MM.1S (cell line): Measurements from ENCODE around the gene WDR48.

Experiments
- EZH2 ChIP-seq: fragments of 300-600 bp; sonication (generic); optimal IDR thresholded peaks from 2 replicates; pipeline ENCODE3; 2017; ENCODE audit warnings: low read depth, mild to moderate bottlenecking, antibody characterized with exemption, low read length, mixed read lengths
- EZH2phosphoT487 ChIP-seq: fragments of 300-600 bp; sonication (generic); IDR thresholded peaks from 2 replicates; pipeline ENCODE4 v1.6.1; 2018; ENCODE audit warnings: antibody characterized with exemption, low read length
- TF ChIP-seq, protein P1 (sequence below): fragments of 300-600 bp; sonication (generic); IDR thresholded peaks from 2 replicates; pipeline ENCODE4 v1.5.1; 2016; ENCODE audit warnings: antibody characterized with exemption, low read length, mixed read lengths

DNA sequence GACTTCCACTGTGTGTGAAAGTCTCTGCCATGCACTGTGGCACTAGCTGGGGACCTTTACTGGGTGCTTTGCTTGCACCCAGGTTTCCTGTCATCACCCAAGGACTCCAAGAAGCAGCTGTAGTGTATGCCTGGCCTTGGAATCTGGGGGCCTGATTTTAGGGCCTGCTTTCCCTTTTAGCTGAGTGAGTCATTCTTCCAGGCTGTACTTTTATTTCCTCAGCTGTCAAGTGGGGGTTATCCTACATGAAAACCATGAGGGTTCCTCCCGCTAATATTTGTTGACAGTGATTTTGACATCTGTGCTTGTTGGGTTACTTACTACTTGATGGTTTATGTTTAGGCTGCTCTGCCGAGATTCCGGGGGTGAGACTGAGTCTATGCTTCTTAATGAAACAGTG is 37.1 kb downstream of the WDR48 start:
- TF ChIP-seq, protein P1, sequence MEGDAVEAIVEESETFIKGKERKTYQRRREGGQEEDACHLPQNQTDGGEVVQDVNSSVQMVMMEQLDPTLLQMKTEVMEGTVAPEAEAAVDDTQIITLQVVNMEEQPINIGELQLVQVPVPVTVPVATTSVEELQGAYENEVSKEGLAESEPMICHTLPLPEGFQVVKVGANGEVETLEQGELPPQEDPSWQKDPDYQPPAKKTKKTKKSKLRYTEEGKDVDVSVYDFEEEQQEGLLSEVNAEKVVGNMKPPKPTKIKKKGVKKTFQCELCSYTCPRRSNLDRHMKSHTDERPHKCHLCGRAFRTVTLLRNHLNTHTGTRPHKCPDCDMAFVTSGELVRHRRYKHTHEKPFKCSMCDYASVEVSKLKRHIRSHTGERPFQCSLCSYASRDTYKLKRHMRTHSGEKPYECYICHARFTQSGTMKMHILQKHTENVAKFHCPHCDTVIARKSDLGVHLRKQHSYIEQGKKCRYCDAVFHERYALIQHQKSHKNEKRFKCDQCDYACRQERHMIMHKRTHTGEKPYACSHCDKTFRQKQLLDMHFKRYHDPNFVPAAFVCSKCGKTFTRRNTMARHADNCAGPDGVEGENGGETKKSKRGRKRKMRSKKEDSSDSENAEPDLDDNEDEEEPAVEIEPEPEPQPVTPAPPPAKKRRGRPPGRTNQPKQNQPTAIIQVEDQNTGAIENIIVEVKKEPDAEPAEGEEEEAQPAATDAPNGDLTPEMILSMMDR: no peak
- TF ChIP-seq EZH2: no peak
- no peak for TF ChIP-seq EZH2phosphoT487
